Measurements from ENCODE around the gene ZNF491. TPM values are rescaled to one million over a fixed set of nuclear protein-coding genes. Genes with fewer than 3 reads are reported as not detected.
"Not testable (repeated sequence)": the region's sequence is repeated elsewhere in the genome, so short reads cannot be mapped to it uniquely, and the experiment has no call there.

The ZNF491 gene
- total and polyA plus RNA-seq, 12 donors: 0.67 to 5.1 (median 2.6) TPM

- Histone ChIP-seq H3K4me3 (no peak overlapping the region), H3K9me3 (peaks cover 0 to 30% (median 0%) of the 10 kb centered on the region in 11 donors), H3K27me3 (no peaks in the 10 kb centered on the region), H3K4me1 (peaks cover 0 to 4% (median 0%) of the 10 kb centered on the region in 9 donors), H3K36me3 (peaks cover 0 to 41% (median 8%) of the 10 kb centered on the region in 9 donors), H3K27ac (no peak overlapping the region)
- intact Hi-C loops (cut with DNase I): no loop called here
- WGBS, 2 donors: 76 to 82% methylated on average over 5 of the region's 5 CpGs
- ATAC-seq (peak in 1 of 8 donors; percentile 57), DNase-seq (no peak)
- TF ChIP-seq, protein P1, sequence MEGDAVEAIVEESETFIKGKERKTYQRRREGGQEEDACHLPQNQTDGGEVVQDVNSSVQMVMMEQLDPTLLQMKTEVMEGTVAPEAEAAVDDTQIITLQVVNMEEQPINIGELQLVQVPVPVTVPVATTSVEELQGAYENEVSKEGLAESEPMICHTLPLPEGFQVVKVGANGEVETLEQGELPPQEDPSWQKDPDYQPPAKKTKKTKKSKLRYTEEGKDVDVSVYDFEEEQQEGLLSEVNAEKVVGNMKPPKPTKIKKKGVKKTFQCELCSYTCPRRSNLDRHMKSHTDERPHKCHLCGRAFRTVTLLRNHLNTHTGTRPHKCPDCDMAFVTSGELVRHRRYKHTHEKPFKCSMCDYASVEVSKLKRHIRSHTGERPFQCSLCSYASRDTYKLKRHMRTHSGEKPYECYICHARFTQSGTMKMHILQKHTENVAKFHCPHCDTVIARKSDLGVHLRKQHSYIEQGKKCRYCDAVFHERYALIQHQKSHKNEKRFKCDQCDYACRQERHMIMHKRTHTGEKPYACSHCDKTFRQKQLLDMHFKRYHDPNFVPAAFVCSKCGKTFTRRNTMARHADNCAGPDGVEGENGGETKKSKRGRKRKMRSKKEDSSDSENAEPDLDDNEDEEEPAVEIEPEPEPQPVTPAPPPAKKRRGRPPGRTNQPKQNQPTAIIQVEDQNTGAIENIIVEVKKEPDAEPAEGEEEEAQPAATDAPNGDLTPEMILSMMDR (IDR thresholded peaks at IDR 0.05): no peak
Observed at GRCh38 chr19:11821474-11822109, 23.3 kb downstream of the ZNF491 start.

DNA sequence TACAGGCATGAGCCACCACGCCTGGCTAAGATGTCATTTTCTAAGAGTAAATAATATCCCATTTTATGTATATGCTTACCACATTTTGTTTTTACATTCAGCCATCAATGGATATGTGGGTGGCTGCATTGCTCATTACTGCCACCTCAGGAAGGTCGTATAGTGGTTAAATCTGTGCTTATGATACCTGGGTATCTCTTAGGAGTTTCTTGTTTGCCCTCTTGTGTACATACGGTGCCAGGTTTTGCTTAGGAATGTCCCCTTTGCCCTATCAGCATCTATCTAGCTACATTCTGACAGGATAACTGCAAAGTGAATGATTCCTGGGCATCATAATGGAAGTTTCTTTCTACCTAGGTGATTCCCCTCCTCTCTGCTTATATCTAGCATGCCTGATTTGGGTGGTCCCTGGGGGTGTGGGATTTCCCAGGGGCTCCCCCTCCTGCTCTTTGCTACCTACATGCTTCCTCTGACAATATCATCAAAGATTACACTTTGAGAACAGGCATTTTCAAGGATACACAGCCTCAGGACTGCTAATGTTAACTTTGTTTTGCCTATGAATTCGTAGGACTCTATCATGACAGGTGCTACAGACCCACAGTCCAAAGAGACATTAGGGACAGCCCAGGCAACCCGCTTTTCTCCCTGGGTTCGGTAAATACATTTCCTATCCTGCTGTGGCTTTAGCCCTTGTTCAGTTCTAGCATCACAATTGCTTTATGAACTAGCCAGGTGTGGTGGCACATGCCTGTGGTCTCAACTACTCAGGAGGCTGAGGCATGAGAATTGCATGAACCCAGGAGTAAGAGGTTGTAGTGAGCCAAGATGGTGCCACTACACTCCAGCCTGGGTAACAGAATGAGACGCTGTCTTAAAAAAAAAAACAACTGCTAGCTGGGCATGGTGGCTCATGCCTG lies 30.9 kb downstream of the ZNF491 start:
- peaks cover 0 to 99% (median 28%) of the 10 kb centered on the region in 11 donors for H3K9me3 ChIP-seq
- H3K27ac ChIP-seq; ATAC-seq; H3K27me3 ChIP-seq; intact Hi-C loops (cut with DNase I); H3K4me3 ChIP-seq; H3K4me1 ChIP-seq; DNase-seq: not testable (repeated sequence)
- peaks cover 4 to 80% (median 44%) of the 10 kb centered on the region in 9 donors for H3K36me3 ChIP-seq
- WGBS, 2 donors: 90 to 92% methylated on average over 7 of the region's 7 CpGs

DNA sequence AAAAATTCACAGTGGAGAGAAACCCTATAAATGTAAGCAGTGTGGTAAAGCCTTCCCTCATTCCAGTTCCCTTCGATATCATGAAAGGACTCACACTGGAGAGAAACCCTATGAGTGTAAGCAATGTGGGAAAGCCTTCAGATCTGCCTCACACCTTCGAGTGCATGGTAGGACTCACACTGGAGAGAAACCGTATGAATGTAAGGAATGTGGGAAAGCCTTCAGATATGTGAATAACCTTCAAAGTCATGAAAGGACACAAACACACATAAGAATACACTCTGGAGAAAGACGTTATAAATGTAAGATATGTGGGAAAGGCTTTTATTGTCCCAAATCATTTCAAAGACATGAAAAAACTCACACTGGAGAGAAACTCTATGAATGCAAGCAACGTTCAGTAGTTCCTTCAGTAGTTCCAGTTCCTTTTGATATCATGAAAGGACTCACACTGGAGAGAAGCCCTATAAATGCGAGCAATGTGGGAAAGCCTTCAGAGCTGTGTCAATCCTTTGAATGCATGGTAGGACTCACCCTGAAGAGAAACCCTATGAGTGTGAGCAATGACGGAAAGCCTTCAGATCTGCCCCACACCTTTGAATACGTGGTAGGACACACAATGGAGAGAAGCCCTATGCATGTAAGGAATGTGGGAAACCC lies 34.1 kb downstream of the ZNF491 start:
- Histone ChIP-seq H3K27ac (no peak overlapping the region), H3K4me1 (no peaks in the 10 kb centered on the region), H3K9me3 (peaks cover 0 to 94% (median 28%) of the 10 kb centered on the region in 11 donors), H3K36me3 (peaks cover 4 to 75% (median 41%) of the 10 kb centered on the region in 9 donors), H3K4me3 (no peak overlapping the region), H3K27me3 (no peaks in the 10 kb centered on the region)
- WGBS, 2 donors: 96 to 97% methylated on average over 8 of the region's 8 CpGs
- ATAC-seq: no peak
- TF ChIP-seq, protein P1 (IDR thresholded peaks at IDR 0.05): no peak
- no peak for DNase-seq
- intact Hi-C loops (cut with DNase I): no loop called here

- intact Hi-C loops (cut with DNase I): no loop called here
- TF ChIP-seq, protein P1 (IDR thresholded peaks at IDR 0.05): no peak
- ATAC-seq (no peak), DNase-seq (no peak)
- Histone ChIP-seq H3K4me3 (no peak overlapping the region), H3K36me3 (peaks cover 4 to 63% (median 41%) of the 10 kb centered on the region in 9 donors), H3K9me3 (peaks cover 0 to 87% (median 28%) of the 10 kb centered on the region in 11 donors), H3K27ac (no peak overlapping the region), H3K4me1 (no peaks in the 10 kb centered on the region), H3K27me3 (no peaks in the 10 kb centered on the region)
- 96 to 97% methylated on average over 2 of the region's 2 CpGs for WGBS, 2 donors
Observed at GRCh38 chr19:11833541-11833940, 35.2 kb downstream of the ZNF491 start.

DNA sequence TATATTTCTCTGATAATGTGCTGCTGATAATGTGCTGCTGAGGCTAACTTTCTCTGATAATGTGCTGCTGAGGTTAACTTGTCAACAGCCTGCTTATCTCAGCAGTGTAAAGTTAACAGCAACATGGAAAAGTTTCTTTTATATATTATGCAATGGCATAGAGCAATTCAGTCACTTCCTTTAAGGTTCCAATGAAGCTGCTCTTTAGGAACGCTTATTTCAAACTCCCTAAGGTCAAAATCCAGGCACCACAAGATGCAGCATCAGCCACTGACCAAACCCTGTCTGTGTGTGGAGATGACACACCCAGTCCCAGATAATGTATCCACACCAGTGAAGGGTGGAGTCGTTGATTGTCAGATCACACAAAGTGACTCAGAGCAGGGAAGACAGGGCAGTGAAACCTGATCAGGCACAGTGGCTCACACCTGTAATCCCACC lies 37.3 kb downstream of the ZNF491 start:
- H3K4me1 ChIP-seq; H3K4me3 ChIP-seq; H3K27me3 ChIP-seq; H3K27ac ChIP-seq; DNase-seq; intact Hi-C loops (cut with DNase I); ATAC-seq: not testable (repeated sequence)
- WGBS, 2 donors: 24 to 34% methylated on average over 2 of the region's 2 CpGs
- Histone ChIP-seq H3K36me3 (peaks cover 4 to 44% (median 31%) of the 10 kb centered on the region in 9 donors), H3K9me3 (peaks cover 0 to 73% (median 28%) of the 10 kb centered on the region in 11 donors)

Data from heart right ventricle (tissue), 16 donors.